Ovary (tissue), 3 donors: ENCODE data around the gene WNK1.

ENCODE experiments used
- EP300 ChIP-seq: sonication (generic); formaldehyde crosslinking; IDR thresholded peaks from one replicate; pipeline ENCODE4 v1.6.1; 2017; ENCODE audit warnings: antibody characterized with exemption
- TF ChIP-seq, protein P1 (sequence below), 3 donors: fragments of 450-650 bp in 2 of 3; fragments of 200-600 bp in 1 of 3; IDR thresholded peaks; one replicate each; pipeline versions ENCODE4 v1.5.1 to v1.8.0; 2016 to 2022; ENCODE audit warnings: antibody characterized with exemption in 3 of 3, mild to moderate bottlenecking in 1 of 3
- donor health status: DM: no; HTN: no; CAD: no.

GRCh38 chr12:912466-913235, 160.3 kb downstream of the WNK1 start:
- TF ChIP-seq EP300: no peak
- TF ChIP-seq, protein P1, sequence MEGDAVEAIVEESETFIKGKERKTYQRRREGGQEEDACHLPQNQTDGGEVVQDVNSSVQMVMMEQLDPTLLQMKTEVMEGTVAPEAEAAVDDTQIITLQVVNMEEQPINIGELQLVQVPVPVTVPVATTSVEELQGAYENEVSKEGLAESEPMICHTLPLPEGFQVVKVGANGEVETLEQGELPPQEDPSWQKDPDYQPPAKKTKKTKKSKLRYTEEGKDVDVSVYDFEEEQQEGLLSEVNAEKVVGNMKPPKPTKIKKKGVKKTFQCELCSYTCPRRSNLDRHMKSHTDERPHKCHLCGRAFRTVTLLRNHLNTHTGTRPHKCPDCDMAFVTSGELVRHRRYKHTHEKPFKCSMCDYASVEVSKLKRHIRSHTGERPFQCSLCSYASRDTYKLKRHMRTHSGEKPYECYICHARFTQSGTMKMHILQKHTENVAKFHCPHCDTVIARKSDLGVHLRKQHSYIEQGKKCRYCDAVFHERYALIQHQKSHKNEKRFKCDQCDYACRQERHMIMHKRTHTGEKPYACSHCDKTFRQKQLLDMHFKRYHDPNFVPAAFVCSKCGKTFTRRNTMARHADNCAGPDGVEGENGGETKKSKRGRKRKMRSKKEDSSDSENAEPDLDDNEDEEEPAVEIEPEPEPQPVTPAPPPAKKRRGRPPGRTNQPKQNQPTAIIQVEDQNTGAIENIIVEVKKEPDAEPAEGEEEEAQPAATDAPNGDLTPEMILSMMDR (IDR thresholded peaks at IDR 0.05): no peak
